Erythroblast (primary cell): Measurements from ENCODE around the gene UBAC2.

ENCODE experiments used
- DNase-seq, 2 experiments: peaks; one replicate each; lab custom pipeline; 2025; lab: John Stamatoyannopoulos, UW
- GATA1 ChIP-seq: IDR thresholded peaks from 2 replicates; pipeline ENCODE4 v1.6.1; 2011; ENCODE audit warnings: low read depth, mild to moderate bottlenecking, control low read depth, low read length, moderate library complexity
- POLR2A ChIP-seq: IDR thresholded peaks from 2 replicates; pipeline ENCODE4 v1.6.1; 2011; ENCODE audit warnings: mild to moderate bottlenecking, low read length

The UBAC2 gene, protein sequence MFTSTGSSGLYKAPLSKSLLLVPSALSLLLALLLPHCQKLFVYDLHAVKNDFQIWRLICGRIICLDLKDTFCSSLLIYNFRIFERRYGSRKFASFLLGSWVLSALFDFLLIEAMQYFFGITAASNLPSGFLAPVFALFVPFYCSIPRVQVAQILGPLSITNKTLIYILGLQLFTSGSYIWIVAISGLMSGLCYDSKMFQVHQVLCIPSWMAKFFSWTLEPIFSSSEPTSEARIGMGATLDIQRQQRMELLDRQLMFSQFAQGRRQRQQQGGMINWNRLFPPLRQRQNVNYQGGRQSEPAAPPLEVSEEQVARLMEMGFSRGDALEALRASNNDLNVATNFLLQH

DNA sequence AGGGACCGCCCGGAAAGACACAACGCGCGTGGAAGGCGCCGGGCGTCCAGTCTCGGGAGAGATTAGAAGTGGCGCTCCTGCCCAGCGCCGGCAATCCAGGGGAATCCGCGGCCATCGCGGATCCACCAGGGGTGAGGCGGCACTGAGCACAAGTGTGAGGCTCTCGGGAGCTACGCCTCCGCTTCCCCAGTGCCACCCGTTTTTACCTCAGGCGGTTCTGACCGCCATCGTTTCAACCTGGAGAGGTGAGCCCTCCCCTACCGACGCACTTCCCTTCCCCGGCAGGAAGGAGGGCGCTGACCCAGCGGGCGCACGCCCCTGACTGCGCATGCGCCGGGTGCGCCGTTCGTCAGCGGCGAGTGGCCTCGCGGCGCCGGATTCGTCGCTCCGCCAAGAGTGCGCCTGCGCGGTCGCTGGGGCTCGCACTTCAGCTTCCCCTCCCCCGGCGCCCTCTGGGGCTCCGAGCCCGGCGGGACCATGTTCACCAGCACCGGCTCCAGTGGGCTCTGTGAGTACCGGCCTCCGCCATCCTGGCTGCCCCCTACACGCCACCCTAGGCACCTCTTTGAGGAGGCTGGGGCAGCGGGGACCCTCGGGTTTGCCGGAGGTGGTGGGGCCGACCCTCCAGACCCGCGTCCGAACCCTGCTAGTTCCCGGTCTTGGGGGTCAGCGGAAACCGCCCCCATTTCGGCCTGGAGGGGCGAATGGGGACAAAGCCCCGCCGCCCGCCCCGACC is at the start of gene UBAC2:
TSS of gene UBAC2 (plus strand) at position 423 of the 736 bp plus-strand sequence. CDS start at position 478, 55 bp downstream.
- DNase-seq, result peak; percentile 97 to 99

GRCh38 chr13:99151516-99151915 is 49.1 kb upstream of the UBAC2 start:
- peak; percentile 38 to 41 for DNase-seq
- TF ChIP-seq GATA1, result no peak
- no peak for TF ChIP-seq POLR2A

More for the DNA sequence above, at the start of gene UBAC2:
- TF ChIP-seq GATA1 (no peak), POLR2A (peak; percentile 99)

DNA sequence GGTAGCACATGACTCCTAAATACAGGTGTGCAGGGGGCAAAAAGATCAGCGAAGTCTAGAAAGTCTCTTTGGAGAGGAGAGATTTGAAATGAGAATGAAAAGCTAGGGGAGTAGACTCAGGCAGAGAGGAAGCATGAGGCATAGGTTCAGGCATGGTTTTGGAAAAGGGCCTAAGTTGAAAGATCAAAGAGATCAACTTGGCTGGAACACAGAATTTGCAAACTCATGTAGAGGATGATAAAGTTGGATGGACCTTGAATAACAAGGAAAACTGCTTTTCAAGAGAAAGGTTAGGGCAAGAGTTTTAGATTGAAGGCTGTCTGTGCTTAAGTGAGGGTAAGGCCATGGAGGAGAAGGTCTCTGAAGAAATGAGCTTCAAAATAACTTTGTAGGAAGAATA is 47.4 kb upstream of the UBAC2 start:
- no peak for DNase-seq
- TF ChIP-seq POLR2A (no peak), GATA1 (no peak)

DNA sequence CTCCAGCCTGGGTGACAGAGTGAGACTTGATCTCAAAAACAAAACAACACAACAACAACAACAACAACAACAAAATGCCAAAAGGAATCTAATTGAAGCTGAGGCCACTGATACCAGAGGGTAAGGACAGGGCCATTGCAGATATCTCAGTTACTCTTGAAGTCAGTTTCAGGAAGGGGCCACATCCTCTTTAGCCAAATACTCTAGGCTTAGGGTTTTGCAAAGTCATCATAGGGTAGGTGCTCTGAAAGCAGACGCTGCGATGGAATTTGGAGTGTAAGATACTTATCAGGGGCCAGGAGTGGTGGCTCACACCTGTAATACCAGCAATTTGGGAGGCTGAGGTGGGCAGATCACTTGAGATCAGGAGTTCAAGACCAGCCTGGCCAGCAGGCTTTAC is 46.6 kb upstream of the UBAC2 start:
- no peak for DNase-seq
- TF ChIP-seq POLR2A, result no peak
- no peak for TF ChIP-seq GATA1

DNA sequence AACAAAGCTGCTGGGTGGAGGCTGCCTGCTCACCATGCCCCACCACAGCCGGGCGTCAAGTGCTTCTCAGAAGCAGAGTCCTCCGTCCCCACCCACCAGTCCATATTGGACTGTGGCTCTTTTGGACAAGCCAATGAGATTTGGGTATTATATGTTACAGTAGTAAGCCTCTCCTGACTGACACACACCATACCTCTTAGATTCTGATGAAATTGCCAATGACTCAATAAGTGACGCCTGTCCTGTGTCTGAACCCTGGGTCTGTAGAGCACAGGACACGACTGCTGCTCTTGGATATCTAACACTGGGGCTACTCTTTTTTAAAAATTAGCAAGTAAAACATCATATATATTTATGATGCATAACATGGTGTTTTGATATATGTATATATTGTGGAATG is 44.8 kb upstream of the UBAC2 start:
- DNase-seq, result no peak
- TF ChIP-seq GATA1 (no peak), POLR2A (no peak)

DNA sequence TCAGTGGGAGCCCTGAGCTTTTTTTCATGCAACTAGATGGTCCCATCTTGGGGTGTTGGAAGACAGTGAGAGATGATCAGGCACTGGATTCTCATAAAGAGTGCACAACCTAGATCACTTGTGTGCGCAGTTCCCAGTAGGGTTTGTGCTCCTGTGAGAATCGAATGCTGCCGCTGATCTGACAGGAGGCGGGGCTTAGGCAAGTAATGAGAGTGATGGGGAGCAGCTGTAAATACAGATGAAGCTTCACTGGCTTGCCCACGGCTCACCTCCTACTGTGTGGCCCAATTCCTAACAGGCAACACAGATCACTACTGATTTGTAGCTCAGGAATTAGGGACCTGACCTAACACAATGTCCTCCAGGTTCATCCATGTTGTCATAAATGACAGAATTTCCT is 43.6 kb upstream of the UBAC2 start:
- TF ChIP-seq POLR2A (no peak), GATA1 (no peak)
- no peak for DNase-seq

DNA sequence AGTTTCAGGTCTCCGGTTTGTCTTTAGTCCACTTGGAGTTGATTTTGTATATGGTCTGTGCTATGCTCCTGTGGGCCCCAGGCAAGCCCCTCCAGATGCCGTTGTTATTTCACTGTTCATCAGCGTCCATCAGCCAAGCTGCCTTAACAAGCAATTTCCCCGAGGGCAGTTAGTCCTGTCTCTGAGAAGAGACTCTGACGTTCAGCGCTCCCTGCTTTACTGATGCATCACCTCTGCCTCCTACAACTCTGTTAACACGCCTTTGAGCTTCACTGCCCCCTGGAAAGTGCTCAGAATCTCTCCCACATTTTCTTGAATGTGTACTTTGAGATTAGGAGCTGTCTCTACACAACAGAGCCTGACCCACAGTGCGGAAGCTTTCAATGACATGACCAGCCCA is 41.8 kb upstream of the UBAC2 start:
- TF ChIP-seq GATA1, result no peak
- no peak for TF ChIP-seq POLR2A
- DNase-seq, result no peak

- DNase-seq, result no peak
- TF ChIP-seq POLR2A (no peak), GATA1 (no peak)
These were observed 41.2 kb upstream of the UBAC2 start for GRCh38 chr13:99159331-99160061.

DNA sequence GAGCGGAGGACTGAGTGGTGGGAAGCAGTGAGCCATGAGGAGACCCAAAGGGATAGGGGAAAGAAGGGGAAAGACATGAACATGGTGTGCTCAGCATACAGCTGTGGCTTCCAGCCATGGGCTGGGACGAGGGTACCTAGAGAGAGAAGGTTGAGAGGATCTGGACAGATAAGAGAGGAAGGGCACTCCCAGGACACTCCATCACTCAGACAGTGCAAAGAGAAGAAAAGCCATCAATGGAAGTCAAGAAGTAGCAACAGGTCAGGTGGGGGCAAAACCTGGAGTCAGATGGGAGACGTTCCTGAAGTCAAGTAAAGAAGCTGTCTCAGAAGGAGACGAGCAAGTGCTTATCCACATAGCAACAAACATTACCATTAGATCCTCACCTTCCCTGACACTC is 40.2 kb upstream of the UBAC2 start:
- DNase-seq, result no peak
- no peak for TF ChIP-seq GATA1

- TF ChIP-seq POLR2A (no peak), GATA1 (no peak)
- no peak for DNase-seq
These were observed 39.1 kb upstream of the UBAC2 start for GRCh38 chr13:99161512-99161911.

- TF ChIP-seq POLR2A (no peak), GATA1 (no peak)
- DNase-seq, result no peak
These were observed 37.9 kb upstream of the UBAC2 start for GRCh38 chr13:99162567-99163361.

DNA sequence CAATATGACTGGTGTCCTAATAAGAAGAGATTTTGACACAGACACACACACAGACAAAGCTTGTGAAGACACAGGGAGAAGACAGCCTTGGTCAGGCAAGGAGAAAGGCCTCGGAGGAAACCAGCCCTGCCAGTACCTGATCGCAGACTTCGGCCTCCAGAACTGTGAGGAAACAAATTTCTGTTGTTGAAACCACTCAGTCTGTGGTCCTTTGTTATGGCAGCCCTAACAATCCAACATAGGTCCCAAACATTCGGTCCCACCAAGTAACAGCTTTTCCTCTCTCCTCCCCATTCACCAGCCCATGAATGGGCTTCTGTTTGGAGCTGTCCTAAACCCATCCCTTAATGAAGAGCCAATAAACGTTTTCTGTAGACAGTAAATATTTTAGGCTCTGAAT is 36.4 kb upstream of the UBAC2 start:
- TF ChIP-seq POLR2A, result no peak
- TF ChIP-seq GATA1, result no peak
- no peak for DNase-seq
